ENCODE measurements around the gene ABCG8. TPM values are rescaled to one million over a fixed set of nuclear protein-coding genes. Genes with fewer than 3 reads are reported as not detected.

Gene ABCG8
- total RNA-seq = not detected

DNA sequence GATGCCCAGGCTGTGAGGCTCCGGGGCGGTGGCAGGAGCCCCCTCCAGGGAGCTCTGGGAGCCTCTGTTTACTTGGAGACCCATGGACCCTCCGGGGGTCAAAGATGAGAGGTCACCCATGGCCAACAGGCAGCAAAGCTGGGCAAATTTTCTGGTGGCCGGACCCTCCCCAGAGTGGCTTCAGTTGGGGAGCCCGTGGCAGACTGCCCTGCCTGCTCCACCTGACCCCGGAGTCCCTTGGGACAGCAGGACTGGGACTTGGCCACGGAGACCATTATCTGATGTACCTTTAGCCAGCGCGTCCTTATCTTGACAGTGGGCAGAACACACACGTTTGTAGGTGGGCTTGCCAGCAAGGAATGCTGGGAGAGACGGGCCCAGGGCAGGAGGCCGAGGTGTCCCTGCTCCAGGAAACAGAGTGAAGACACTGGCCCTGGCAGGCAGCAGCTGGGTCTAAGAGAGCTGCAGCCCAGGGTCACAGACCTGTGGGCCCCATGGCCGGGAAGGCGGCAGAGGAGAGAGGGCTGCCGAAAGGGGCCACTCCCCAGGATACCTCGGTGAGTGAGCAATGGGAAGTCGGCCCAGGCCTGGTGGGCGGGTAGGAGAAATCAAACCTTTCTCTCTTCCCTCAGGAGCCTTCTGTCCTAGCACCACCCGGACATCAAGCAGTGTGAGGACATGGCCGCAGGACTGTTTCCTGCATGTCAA, at the start of gene ABCG8, which contains the start of gene ABCG5:
ABCG8 (plus strand) TSS at position 412 of the 708 bp plus-strand sequence; CDS start at position 495, 83 bp downstream.
ABCG5 (minus strand) TSS at position 280 of the 708 bp plus-strand sequence; CDS start at position 120, 160 bp downstream.
- ATAC-seq (ENCODE audit: low read depth) (no peak), DNase-seq (no peak)
- Mint-ChIP-seq H3K4me1 (no peaks in the 10 kb centered on the region), H3K27ac (no peak within 1 kb of the TSS), H3K27me3 (peaks cover 12% of the 10 kb centered on the region), H3K36me3 (no peaks in the 10 kb centered on the region), H3K9me3 (no peaks in the 10 kb centered on the region), H3K4me3 (no peak within 1 kb of the TSS)
- POLR2A ChIA-PET = no interaction called here

DNA sequence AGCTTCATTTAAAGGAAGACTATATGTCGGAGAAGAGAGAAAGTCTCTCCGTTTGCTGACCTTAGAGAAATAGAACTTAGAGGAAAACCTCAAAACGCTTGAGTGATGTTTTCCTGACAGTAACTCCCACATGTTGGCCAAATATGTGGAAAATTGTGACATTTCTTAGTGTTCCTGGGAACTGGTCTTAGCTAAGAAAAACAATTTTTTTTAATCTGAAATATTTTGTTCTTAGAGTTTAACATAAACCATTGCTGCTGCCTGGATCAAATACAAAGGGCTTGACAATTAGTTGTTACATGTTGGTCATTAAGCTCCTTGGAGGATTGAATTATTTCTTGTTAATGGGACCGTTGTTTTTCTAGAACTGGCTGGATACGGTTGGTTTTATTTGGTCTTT, 48.6 kb upstream of the ABCG8 start:
- DNase-seq (no peak), ATAC-seq (ENCODE audit: low read depth) (no peak)
- no peak overlapping the region for H3K4me3 Mint-ChIP-seq
- no peaks in the 10 kb centered on the region for H3K9me3 Mint-ChIP-seq
- no peaks in the 10 kb centered on the region for H3K36me3 Mint-ChIP-seq
- H3K27ac Mint-ChIP-seq = no peak overlapping the region
- no peaks in the 10 kb centered on the region for H3K27me3 Mint-ChIP-seq
- POLR2A ChIA-PET = no interaction called here
- peaks cover 1% of the 10 kb centered on the region for H3K4me1 Mint-ChIP-seq

DNA sequence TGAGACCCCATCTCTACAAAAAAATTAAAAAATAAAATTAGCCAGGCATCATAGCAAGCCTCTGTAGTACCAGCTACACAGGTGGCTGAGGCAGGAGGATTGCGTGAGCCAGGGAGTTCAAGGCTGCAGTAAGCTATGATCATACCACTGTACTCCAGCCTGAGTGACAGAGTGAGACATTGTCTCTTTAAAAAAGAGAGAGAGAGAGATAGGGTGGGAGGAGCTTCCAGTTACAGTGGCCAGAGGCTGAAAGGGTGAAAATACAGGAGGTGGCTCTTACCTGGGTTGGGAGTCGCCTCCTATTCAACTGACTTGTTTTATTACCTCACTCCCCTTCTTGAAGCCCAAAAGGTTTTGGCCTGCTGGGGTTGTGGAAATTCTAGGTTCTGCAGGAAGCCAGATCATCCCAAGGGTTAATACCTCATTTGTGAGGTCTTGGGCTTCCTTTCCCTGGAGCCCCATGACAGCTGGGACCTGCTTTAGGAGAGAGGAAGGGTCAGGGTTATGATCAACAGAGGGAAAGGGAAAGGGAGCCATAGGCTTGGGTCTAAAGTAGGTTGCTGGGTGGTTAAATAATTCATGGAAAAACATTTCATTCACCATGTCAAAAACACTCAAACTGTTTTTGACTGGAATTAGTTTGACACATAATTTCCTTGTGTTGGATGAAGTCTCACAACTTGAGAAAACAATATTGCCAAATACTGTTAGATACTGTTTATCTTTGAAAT, 47.6 kb upstream of the ABCG8 start:
- H3K36me3 Mint-ChIP-seq = no peaks in the 10 kb centered on the region
- H3K27me3 Mint-ChIP-seq = no peaks in the 10 kb centered on the region

DNA sequence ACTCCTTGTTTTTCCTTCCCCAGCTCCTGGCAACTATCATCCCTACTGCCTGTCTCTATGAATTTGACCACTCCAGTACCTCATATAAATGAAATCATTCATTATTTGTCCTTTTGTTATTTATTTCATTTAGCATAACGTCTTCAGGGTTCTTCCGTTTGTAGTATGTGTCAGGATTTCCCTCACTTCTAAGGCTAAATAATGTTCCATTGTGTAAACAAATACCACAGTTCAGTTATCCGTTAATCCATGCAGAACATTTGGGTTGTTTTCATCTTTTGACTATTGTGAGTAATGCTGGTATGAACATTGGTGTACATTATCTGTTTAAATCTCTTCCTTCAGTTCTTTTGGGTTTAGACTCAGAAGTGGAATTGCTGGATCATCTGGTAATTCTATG, 46.1 kb upstream of the ABCG8 start:
- H3K27ac Mint-ChIP-seq = no peak overlapping the region

More for the DNA sequence above, 47.6 kb upstream of the ABCG8 start:
- Mint-ChIP-seq H3K4me3 (no peak overlapping the region), H3K9me3 (no peaks in the 10 kb centered on the region), H3K4me1 (peaks cover 1% of the 10 kb centered on the region), H3K27ac (no peak overlapping the region)
- ATAC-seq (ENCODE audit: low read depth) (no peak), DNase-seq (no peak)
- POLR2A ChIA-PET = no interaction called here

DNA sequence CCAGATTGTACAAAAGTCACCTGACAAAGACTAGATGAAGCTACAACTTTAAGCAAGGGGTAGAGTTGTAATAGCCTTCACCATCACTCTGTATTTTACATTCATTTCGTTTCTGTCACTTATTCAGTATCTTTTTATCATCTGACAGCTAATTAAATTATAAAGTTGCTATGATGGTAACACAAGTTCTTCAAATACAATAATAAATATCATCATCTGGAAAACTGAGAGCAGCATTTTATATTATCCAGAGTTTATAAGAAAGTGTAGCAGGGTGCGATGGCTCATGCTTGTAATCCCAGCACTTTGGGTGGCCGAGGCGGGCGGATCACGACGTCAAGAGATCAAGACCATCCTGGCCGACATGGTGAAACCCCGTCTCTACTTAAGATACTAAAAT, 43.8 kb upstream of the ABCG8 start:
- POLR2A ChIA-PET = no interaction called here
- no peaks in the 10 kb centered on the region for H3K9me3 Mint-ChIP-seq
- H3K4me3 Mint-ChIP-seq = no peak overlapping the region
- ATAC-seq (ENCODE audit: low read depth) = no peak
- no peaks in the 10 kb centered on the region for H3K4me1 Mint-ChIP-seq
- DNase-seq = no peak
- no peaks in the 10 kb centered on the region for H3K27me3 Mint-ChIP-seq
- no peaks in the 10 kb centered on the region for H3K36me3 Mint-ChIP-seq
- no peak overlapping the region for H3K27ac Mint-ChIP-seq

More for the DNA sequence above, 46.1 kb upstream of the ABCG8 start:
- Mint-ChIP-seq H3K4me1 (peaks cover 1% of the 10 kb centered on the region), H3K9me3 (no peaks in the 10 kb centered on the region), H3K36me3 (no peaks in the 10 kb centered on the region), H3K4me3 (no peak overlapping the region), H3K27me3 (no peaks in the 10 kb centered on the region)
- ATAC-seq (ENCODE audit: low read depth) (no peak), DNase-seq (no peak)
- POLR2A ChIA-PET = no interaction called here

DNA sequence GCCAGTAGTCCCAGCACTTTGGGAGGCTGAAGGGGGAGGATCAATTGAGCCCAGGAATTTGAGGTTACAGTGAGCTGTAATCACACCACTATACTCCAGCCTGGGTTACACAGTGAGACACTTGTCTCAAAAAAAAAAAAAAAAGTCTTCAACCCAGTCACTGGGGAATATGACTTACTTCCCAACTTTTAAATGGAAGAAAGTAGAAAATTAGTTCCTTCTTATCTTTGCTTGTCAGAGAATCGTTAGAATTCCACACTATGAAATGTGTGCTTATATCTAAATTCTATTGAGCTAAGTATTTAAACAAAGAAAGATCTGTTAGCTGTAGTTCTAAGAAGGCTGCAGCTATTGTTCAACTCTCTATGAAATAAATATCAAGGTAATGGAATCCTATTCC, 42.6 kb upstream of the ABCG8 start:
- Mint-ChIP-seq H3K4me3 (no peak overlapping the region), H3K9me3 (no peaks in the 10 kb centered on the region), H3K27ac (no peak overlapping the region), H3K27me3 (peaks cover 1% of the 10 kb centered on the region), H3K36me3 (no peaks in the 10 kb centered on the region), H3K4me1 (no peaks in the 10 kb centered on the region)
- DNase-seq (no peak), ATAC-seq (ENCODE audit: low read depth) (no peak)
- POLR2A ChIA-PET = no interaction called here

DNA sequence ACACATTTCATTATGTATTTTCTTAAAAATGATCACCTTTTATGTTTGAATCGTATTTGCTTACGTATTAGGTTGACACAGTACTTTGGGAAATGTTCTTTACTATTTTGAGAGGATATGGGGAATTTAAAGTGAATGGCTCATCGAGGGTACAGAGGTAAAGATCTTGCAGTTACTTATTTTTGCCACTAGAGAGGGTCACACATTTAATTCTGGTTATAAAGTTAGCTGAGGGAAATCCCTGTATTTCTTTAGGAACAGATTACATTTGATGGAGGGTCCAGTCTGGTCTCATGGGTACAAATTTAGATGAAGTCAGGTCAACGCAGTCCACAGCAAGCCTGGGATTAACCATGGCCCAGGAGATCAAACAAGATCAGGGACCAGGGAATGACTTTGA, 40.5 kb upstream of the ABCG8 start:
- no peak for ATAC-seq (ENCODE audit: low read depth)
- Mint-ChIP-seq H3K36me3 (no peaks in the 10 kb centered on the region), H3K27me3 (peaks cover 2% of the 10 kb centered on the region), H3K4me3 (no peak overlapping the region), H3K27ac (no peak overlapping the region), H3K9me3 (no peaks in the 10 kb centered on the region), H3K4me1 (no peaks in the 10 kb centered on the region)
- no peak for DNase-seq
- POLR2A ChIA-PET = no interaction called here

DNA sequence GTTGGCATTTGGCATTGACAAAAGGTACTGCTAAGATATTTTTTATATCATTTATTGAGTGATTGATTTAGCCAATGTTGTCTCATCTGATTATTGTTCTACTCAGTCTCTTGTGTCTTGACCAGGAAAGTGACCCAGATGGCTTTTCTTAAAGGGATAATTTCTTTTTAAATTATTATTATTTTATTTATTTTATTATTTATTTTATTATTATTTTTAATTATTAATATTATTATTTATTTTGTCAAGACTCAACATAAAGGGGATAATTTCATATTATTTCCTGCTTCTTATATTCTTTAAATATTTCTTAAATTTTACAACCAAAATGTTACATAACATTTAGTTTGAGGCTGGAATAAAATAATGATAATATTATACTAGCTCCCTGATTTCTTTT, 37.9 kb upstream of the ABCG8 start:
- Mint-ChIP-seq H3K36me3 (no peaks in the 10 kb centered on the region), H3K4me1 (no peaks in the 10 kb centered on the region), H3K27ac (no peak overlapping the region), H3K27me3 (peaks cover 2% of the 10 kb centered on the region), H3K4me3 (no peak overlapping the region), H3K9me3 (no peaks in the 10 kb centered on the region)
- ATAC-seq (ENCODE audit: low read depth) (no peak), DNase-seq (no peak)
- POLR2A ChIA-PET = no interaction called here

DNA sequence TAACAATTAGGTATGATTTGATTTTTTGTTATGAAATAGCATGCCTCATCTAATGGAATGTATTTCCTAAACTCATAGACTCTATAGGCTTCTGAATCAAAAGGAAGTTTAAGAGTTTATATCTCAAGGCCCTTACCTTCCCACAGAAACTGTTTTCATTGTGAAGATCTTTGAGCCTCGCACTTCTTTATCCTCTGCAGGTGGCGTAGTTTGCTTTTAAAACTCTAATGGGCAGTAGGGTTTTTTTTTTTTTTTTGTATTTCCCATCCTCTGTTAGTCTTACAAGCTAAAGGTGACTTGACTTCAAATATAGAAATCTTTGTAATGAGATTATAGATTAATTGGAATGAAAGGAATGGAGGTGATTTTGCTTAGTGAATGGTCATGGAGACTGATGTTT, 36.6 kb upstream of the ABCG8 start:
- no peak overlapping the region for H3K27ac Mint-ChIP-seq
- no peaks in the 10 kb centered on the region for H3K36me3 Mint-ChIP-seq
- no peak for ATAC-seq (ENCODE audit: low read depth)
- no peaks in the 10 kb centered on the region for H3K9me3 Mint-ChIP-seq
- H3K27me3 Mint-ChIP-seq = peaks cover 2% of the 10 kb centered on the region
- no peak overlapping the region for H3K4me3 Mint-ChIP-seq
- POLR2A ChIA-PET = no interaction called here
- no peak for DNase-seq
- no peaks in the 10 kb centered on the region for H3K4me1 Mint-ChIP-seq

DNA sequence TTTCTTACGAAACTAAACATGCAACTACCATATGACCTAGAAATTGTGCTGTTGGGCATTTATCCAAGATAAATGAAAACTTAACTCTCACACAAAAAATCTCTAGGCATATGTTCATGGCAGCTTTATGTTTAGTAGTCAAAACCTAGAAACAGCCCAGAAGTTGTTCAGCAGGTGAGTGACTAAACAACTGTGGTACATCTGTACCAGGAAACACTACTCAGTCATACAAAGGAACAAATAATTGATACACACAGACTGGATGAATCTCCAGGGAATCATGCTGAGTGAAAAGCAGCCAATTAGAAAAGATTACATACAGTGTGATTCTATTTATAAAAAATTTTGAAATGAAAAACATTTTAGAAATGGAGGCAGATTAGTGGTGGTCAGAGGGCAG, 35.7 kb upstream of the ABCG8 start:
- peaks cover 2% of the 10 kb centered on the region for H3K27me3 Mint-ChIP-seq
- ATAC-seq (ENCODE audit: low read depth) = no peak
- H3K36me3 Mint-ChIP-seq = no peaks in the 10 kb centered on the region
- no peak overlapping the region for H3K27ac Mint-ChIP-seq
- DNase-seq = no peak
- no peak overlapping the region for H3K4me3 Mint-ChIP-seq
- H3K9me3 Mint-ChIP-seq = no peaks in the 10 kb centered on the region
- no peaks in the 10 kb centered on the region for H3K4me1 Mint-ChIP-seq
- POLR2A ChIA-PET = no interaction called here

DNA sequence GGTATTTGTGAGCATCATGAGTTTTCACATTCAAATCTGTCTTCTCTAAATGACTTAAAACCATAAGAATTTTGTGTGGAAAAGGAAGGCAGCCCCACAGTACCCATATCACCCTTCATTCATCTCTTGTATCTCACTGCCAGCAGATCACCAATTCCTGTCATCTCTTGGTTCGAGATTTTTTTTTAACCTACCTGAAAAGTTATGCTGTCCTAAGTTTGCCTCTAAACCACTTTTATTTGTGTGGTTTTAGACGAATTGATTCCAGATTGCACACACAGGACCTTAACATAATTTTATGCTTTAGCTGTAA, 32.1 kb upstream of the ABCG8 start:
- no peak for ATAC-seq (ENCODE audit: low read depth)
- Mint-ChIP-seq H3K27me3 (no peaks in the 10 kb centered on the region), H3K4me3 (no peak overlapping the region), H3K4me1 (no peaks in the 10 kb centered on the region), H3K9me3 (no peaks in the 10 kb centered on the region), H3K36me3 (no peaks in the 10 kb centered on the region), H3K27ac (no peak overlapping the region)
- POLR2A ChIA-PET = no interaction called here
- DNase-seq = no peak

DNA sequence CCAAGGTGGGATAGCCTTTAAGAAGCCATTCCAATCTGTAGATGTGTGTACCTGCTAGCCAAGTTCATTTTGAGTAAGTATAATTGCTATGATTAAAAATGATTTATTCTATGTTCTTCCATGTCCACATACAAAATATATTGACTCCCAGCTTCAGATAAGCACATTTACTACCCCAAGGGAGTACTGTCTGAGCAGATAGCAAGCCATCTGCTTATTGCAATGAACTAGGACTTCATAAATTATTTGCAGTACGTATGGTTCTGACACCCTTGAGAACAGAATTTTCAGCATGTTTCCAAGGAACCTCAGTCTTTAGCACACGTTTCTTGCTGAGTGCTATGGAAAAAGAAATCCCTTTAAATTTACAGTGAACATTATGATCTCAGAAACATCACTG, 28.3 kb upstream of the ABCG8 start:
- no peaks in the 10 kb centered on the region for H3K9me3 Mint-ChIP-seq
- ATAC-seq (ENCODE audit: low read depth) = no peak
- DNase-seq = no peak
- no peaks in the 10 kb centered on the region for H3K4me1 Mint-ChIP-seq
- H3K27me3 Mint-ChIP-seq = no peaks in the 10 kb centered on the region
- H3K4me3 Mint-ChIP-seq = no peak overlapping the region
- H3K36me3 Mint-ChIP-seq = no peaks in the 10 kb centered on the region
- no peak overlapping the region for H3K27ac Mint-ChIP-seq
- POLR2A ChIA-PET = no interaction called here

DNA sequence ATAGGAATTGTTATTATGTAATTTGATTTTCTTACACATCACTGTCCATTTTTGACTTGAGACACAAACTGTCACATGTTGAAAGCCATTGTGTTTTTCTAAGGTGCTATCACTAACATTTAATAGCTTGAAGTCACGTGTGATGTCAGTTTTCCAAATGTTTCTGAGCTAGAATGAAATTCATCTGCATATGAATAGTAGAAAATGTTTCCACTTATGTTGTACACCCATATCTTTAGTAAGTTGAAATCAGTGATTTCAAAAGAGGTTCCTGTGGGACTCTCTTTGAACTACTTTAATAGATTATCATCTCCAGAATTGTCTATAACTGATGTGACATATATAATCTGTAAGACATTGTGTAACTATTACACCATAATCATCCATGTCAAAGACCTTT, 27.9 kb upstream of the ABCG8 start:
- Mint-ChIP-seq H3K9me3 (no peaks in the 10 kb centered on the region), H3K4me3 (no peak overlapping the region), H3K4me1 (no peaks in the 10 kb centered on the region), H3K36me3 (no peaks in the 10 kb centered on the region), H3K27me3 (no peaks in the 10 kb centered on the region), H3K27ac (no peak overlapping the region)
- ATAC-seq (ENCODE audit: low read depth) (no peak), DNase-seq (no peak)
- POLR2A ChIA-PET = no interaction called here

DNA sequence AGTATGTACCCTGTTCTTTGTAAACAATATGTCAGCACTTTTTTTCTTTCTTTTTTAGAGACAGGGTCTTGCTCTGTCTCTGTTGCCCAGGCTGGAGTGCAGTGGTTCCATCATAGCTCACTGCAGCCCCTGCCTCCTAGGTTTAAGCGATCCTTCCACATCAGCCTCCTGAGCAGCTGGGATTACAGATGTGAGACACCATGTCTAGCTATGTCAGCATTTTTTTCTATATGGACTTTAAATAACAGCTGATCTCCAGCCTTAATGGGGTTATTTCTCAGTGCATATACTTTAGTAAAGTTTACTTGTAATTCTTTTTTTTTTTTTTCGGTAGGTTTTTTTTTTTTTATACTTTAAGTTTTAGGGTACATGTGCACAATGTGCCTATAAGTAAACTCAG, 26.8 kb upstream of the ABCG8 start:
- no peaks in the 10 kb centered on the region for H3K27me3 Mint-ChIP-seq
- no peaks in the 10 kb centered on the region for H3K9me3 Mint-ChIP-seq
- DNase-seq (no peak), ATAC-seq (ENCODE audit: low read depth) (no peak)
- POLR2A ChIA-PET = no interaction called here
- H3K27ac Mint-ChIP-seq = no peak overlapping the region
- H3K4me3 Mint-ChIP-seq = no peak overlapping the region
- H3K36me3 Mint-ChIP-seq = no peaks in the 10 kb centered on the region
- no peaks in the 10 kb centered on the region for H3K4me1 Mint-ChIP-seq
